ENCODE data around the gene CLIC2. TPM values are rescaled to one million over a fixed set of nuclear protein-coding genes. Genes with fewer than 3 reads are reported as not detected.
"Not testable (repeated sequence)": the region's sequence is repeated elsewhere in the genome, so short reads cannot be mapped to it uniquely, and the experiment has no call there.

The CLIC2 gene
- 0.19 TPM for polyA plus RNA-seq (2013, experiment 1 of 2; ENCODE audit: insufficient read length)
- polyA plus RNA-seq (2013, experiment 2 of 2; ENCODE audit: insufficient read length), result 0.26 TPM

GRCh38 chrX:155334486-155335336 lies at the start of gene CLIC2:
CLIC2 (minus strand) TSS chrX:155334614; CDS start chrX:155334427, 187 bp downstream.
- peak; percentile 85 for DNase-seq

DNA sequence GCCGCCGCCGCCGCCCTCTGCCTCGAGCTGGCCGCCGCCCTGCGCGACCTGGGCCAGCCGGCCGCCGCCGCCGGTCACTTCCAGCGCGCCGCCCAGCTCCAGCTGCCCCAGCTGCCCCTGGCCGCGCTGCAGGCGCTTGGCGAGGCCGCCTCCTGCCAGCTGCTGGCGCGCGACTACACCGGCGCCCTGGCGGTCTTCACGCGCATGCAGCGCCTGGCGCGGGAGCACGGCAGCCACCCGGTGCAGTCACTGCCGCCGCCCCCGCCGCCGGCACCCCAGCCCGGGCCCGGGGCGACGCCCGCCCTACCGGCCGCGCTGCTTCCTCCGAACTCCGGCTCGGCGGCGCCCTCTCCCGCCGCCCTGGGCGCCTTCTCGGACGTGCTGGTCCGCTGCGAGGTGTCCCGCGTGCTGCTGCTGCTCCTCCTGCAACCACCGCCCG lies 48.1 kb upstream of the CLIC2 start:
- DNase-seq, result not testable (repeated sequence)

DNA sequence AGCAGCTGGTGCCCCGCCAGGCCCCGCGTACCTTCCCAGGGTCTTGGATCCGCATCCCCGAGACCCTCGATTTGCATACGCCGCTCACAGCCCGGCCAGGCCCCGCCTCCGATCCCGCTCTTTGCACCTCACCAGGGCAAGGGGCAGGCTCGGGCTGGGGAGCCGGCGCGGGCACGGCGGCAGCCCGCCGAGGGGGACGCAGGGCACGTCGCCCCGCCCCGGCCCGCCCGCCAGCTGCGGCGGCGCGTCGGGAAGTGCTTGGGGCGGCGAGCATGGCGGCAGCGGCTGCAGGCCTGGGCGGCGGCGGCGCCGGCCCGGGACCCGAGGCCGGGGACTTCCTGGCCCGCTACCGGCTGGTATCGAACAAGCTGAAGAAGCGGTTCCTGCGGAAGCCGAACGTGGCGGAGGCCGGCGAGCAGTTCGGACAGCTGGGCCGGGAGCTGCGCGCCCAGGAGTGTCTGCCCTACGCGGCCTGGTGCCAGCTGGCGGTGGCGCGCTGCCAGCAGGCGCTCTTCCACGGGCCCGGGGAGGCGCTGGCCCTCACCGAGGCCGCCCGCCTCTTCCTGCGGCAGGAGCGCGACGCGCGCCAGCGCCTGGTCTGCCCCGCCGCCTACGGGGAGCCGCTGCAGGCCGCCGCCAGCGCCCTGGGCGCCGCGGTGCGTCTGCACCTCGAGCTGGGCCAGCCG lies 47.6 kb upstream of the CLIC2 start, which contains the start of gene F8A2:
Gene F8A2, plus strand, starts transcription at position 253 of the 686 bp plus-strand sequence. Its CDS starts 20 bp downstream, at position 273.
- DNase-seq, result not testable (repeated sequence)

- not testable (repeated sequence) for DNase-seq
These were observed 45.4 kb upstream of the CLIC2 start for GRCh38 chrX:155379802-155380201.

- DNase-seq, result not testable (repeated sequence)
These were observed 39.5 kb upstream of the CLIC2 start for GRCh38 chrX:155373777-155374458.

DNA sequence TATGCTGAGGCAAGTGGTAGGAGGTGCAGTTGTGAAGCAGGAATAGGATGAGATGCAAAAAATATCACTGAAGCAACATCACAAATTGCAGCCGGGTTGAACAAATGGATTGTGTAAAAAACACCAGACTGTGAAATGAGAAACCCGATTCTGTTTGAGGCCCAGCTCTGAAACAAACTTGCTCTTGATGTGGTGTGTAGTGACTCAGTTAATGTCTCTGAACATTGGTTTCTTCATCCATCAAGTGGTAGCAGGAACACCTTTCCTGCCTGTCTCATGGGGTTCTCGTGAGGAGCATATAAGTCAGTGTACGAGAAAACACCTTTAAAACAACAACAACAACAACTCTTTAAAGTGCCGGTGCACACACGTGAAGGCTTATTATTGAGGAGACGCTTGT lies 29.3 kb upstream of the CLIC2 start:
- not testable (repeated sequence) for DNase-seq

DNA sequence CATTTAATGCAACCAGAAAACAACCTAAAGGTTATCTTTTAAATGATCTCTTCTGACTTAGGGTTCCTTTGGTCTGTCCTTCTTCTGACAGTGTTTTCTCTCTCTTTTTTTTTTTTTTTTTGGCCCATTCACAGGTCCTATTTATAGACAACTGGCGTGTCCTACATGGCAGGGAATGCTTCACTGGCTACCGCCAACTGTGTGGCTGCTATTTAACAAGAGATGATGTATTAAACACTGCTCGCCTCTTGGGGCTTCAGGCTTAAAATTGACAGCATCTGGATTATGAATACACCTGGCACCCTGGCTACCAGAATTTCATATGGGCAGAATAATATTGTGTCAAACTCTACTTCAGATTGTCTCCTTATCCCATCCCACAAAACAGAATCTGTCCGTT lies 15.0 kb upstream of the CLIC2 start:
- DNase-seq, result not testable (repeated sequence)

GRCh38 chrX:155345689-155346088 lies 11.3 kb upstream of the CLIC2 start:
- DNase-seq, result not testable (repeated sequence)

- DNase-seq, result not testable (repeated sequence)
These were observed 911 bp upstream of the CLIC2 start for GRCh38 chrX:155335337-155335712.

GRCh38 chrX:155333544-155334100 lies 792 bp downstream of the CLIC2 start:
- no peak for DNase-seq

- DNase-seq, result no peak
These were observed 3.4 kb downstream of the CLIC2 start for GRCh38 chrX:155330992-155331391.

GRCh38 chrX:155329293-155329692 lies 5.1 kb downstream of the CLIC2 start:
- DNase-seq, result no peak

DNA sequence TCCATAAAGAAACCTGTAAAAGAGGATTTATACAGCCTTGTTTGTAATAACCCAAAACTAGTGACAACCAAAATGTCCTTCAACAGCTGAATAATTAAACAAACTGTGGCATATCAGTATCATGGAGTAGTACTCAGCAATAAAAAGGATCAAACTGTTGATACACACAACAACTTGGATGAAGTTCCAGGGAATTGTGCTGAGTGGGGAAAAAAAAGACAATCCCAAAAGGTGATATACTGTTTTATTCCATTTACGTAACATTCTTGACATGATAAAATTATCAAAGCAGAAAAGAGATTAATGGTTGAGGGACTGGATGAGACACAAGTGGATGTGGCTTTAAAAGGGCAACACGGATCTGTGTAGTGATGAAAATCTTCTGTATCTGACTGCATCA lies 7.8 kb downstream of the CLIC2 start:
- no peak for DNase-seq

GRCh38 chrX:155314260-155314659 lies 20.2 kb downstream of the CLIC2 start:
- DNase-seq, result no peak

DNA sequence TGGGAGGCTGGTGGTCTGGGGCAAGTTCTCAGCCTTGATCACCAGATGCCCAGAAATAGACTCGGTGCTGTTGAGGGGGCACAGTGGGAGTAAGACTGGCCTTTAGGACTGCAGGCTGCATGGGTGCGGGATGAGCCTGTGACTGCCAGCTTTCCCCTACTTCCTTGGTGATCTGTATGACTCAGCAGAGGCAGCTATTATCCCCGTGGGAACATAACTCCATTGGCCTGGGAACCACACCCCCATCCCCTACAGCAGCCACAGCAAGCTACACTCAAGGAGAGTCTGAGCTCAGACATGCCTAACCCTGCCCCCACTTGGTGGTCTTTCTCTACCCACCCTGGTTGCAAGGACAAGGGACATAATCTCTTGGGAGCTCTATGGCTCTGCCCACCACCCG lies 20.6 kb downstream of the CLIC2 start:
- no peak for DNase-seq

DNA sequence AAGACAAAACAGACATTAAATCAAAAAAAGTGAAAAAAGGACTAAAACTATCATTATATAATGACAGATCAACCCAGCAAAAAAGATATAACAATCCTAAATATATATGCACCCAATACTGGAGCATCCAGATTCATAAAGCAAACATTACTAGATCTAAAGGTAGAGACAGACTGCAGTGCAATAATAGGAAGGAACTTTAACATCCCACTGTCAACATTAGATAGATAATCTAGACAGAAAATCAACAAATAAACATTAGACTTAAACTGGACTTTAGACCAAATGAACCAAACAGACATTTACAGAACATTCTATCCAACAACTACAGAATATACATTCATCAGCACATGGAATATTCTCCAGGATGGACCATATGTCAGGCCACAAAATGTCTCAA lies 40.6 kb downstream of the CLIC2 start:
- no peak for DNase-seq

- DNase-seq, result no peak
These were observed 54.5 kb downstream of the CLIC2 start for GRCh38 chrX:155279873-155280272.

- no peak for DNase-seq
These were observed 63.4 kb downstream of the CLIC2 start for GRCh38 chrX:155270969-155271368.

- not testable (repeated sequence) for DNase-seq
These were observed 66.4 kb downstream of the CLIC2 start for GRCh38 chrX:155267995-155268394.

DNA sequence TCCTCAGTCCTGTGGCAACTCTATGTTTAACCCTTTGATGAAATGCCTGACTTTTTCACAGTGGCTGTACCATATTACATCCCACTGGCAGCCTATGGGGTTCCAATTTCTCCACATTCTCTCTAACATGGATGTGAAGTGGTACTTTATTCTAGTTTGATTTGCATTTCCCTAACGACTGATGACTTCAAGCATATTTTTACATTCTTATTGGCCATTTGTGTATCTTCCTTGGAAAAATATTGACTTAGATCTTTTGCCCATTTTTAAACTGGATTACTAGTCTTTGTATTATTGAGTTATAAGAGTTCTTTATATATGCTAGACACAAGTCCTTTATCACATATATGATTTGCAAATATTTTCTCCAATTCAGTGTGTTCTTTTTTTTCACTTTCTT lies 68.0 kb downstream of the CLIC2 start:
- DNase-seq, result no peak

DNA sequence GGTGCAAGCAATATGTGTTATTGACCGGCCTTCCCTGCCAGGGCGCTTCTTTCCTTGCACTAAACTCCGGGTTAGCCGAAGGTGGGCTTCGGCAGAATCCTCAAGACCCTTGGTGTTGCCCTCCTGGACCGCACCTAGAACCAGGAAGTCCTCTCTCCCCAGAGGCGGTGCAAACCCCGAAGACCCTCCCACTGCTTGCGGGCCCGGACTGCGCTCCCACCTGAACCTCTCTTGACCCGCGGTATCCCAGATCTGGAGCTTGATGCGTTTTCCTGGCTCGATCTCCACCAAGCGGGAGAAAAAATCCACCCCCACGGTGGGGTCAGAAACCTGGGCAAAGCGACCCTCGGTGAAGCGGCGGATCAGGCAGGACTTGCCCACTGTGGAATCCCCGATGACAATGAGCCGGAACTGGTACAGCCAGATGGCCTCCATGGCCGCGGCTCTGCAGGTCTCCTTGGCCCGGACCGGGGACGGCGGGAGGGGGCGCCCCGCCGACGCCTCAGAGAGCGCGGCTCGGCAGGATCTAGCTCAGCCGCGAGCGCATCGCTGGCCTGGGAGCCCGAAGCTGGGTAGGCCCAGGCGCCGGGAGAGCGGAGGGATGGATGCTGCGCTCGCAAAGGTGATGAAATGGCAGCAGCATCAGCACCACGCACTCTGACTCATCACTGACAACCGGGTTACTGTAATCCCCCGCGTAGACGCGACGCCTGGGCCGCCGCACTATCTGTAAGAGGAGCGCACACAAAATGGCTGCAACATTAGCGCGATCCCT lies 70.4 kb downstream of the CLIC2 start, which contains the start of gene RAB39B:
Gene RAB39B, minus strand, starts transcription at position 638 of the 775 bp plus-strand sequence. Its CDS starts 203 bp downstream, at position 435.
- DNase-seq, result peak; percentile 71

All from fibroblast of skin of abdomen (primary cell).